K562 (cell line): ENCODE results near the gene INPP4B.

Experiments used
- CTCF ChIP-seq, 3 experiments: IDR thresholded peaks in 2 of 3; conservative IDR thresholded peaks in 1 of 3; 2 replicates each; pipeline ENCODE4 v1.5.1; 2011 to 2012; ENCODE audit warnings: low read length in 3 of 3, mild to moderate bottlenecking in 3 of 3, control low read depth in 2 of 3, improper control_type of control experiment in 1 of 3, inconsistent platforms in 1 of 3, low read depth in 1 of 3, mixed read lengths in 1 of 3, moderate library complexity in 1 of 3; ENCODE audit not compliant: insufficient read depth in 2 of 3
- GABPA ChIP-seq: fragments of 200-800 bp; sonication (Bioruptor generic); conservative IDR thresholded peaks from 2 replicates; pipeline ENCODE4 v1.6.1; 2016; ENCODE audit warnings: low read depth, missing genetic modification characterization, missing compliant biosample characterization
- JUN ChIP-seq, 2 experiments: sonication (generic) in 1 of 2; formaldehyde crosslinking in 1 of 2; IDR thresholded peaks; 2 replicates each; pipeline versions ENCODE4 v1.6.1 to v1.8.0; 2012 to 2022; ENCODE audit warnings: borderline replicate concordance in 2 of 2, mild to moderate bottlenecking in 2 of 2, improper control_type of control experiment in 1 of 2, low read depth in 1 of 2, low read length in 1 of 2, missing genetic modification reagents in 1 of 2
- NR3C1 ChIP-seq: sonication (generic); formaldehyde crosslinking; IDR thresholded peaks from 2 replicates; pipeline ENCODE4 v1.8.1; 2022; ENCODE audit warnings: missing genetic modification reagents
- XRCC5 ChIP-seq: fragments of 200-400 bp; formaldehyde crosslinking; IDR thresholded peaks from 2 replicates; pipeline ENCODE4 v1.6.1; 2017; ENCODE audit warnings: low read depth, mild to moderate bottlenecking, low read length

GRCh38 chr4:142697320-142697719 lies 148.8 kb downstream of the INPP4B start:
- no peak for TF ChIP-seq NR3C1 (CRISPR knock-in tag)
- no peak for TF ChIP-seq JUN (IDR thresholded peaks at IDR 0.05; ENCODE audit: borderline replicate concordance, low read depth, low read length)
- TF ChIP-seq JUN (CRISPR knock-in tag; IDR thresholded peaks at IDR 0.05; ENCODE audit: borderline replicate concordance): no peak
- no peak for TF ChIP-seq XRCC5
- TF ChIP-seq GABPA (tag): no peak
- TF ChIP-seq CTCF (IDR thresholded peaks at IDR 0.05 in 2 of 3, conservative IDR thresholded peaks at IDR 0.05 in 1 of 3; ENCODE audit: insufficient read depth in 2 of 3, low read depth in 1 of 3, low read length in 3 of 3): no peak
